ENCODE data around the gene DLGAP3. TPM values are rescaled to one million over a fixed set of nuclear protein-coding genes. Genes with fewer than 3 reads are reported as not detected.

Gene DLGAP3
- polyA plus RNA-seq, 2 of the 4 experiments (the other 2 are of a cell fraction) = 0.05 TPM; not detected in 1

DNA sequence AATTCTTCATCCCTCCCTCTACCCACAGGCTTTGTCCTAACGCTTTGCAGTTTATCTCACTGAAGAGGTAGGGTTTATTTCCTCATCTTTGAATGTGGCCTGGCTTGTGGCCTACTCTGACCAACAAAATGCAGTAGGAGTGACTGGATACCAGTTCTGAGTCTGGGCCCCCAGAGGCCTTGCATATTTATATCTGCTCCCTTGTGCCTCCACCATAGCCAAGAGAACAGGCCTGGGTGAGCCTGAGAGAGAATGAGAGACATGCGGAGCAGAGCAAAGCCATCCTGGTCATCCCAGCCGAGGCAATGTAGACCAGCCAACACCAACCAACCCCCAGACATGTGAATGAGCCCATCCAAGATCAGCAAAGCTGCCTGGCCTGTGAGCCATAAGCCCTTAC is 100.2 kb downstream of the DLGAP3 start:
- ChIA-PET POLR2A (no interaction called here), CTCF (interaction anchor here (1.9 kb wide), 1 partner anchor 43 kb away, joined by 7 read pairs; no protein-coding TSS in a partner anchor)
- H3K4me2 ChIP-seq = no peak overlapping the region
- no peak for ATAC-seq
- no peak for FAIRE-seq
- no peak overlapping the region for H3K27ac ChIP-seq
- H3K4me3 ChIP-seq = no peak overlapping the region
- 73% methylated on average over 3 of the region's 3 CpGs for WGBS (ENCODE audit: missing lambda C conversion rate)
- no peaks in the 10 kb centered on the region for H3K4me1 ChIP-seq
- no peaks in the 10 kb centered on the region for H3K9me3 ChIP-seq
- no peak for DNase-seq (ENCODE audit: low read depth in 1 of 2, low spot score in 1 of 2)
- TF ChIP-seq, protein P1, sequence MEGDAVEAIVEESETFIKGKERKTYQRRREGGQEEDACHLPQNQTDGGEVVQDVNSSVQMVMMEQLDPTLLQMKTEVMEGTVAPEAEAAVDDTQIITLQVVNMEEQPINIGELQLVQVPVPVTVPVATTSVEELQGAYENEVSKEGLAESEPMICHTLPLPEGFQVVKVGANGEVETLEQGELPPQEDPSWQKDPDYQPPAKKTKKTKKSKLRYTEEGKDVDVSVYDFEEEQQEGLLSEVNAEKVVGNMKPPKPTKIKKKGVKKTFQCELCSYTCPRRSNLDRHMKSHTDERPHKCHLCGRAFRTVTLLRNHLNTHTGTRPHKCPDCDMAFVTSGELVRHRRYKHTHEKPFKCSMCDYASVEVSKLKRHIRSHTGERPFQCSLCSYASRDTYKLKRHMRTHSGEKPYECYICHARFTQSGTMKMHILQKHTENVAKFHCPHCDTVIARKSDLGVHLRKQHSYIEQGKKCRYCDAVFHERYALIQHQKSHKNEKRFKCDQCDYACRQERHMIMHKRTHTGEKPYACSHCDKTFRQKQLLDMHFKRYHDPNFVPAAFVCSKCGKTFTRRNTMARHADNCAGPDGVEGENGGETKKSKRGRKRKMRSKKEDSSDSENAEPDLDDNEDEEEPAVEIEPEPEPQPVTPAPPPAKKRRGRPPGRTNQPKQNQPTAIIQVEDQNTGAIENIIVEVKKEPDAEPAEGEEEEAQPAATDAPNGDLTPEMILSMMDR (IDR thresholded peaks at IDR 0.05) = no peak
- no peak for TF ChIP-seq JUNB (IDR thresholded peaks at IDR 0.05)
- no peak for TF ChIP-seq RAD21 (conservative IDR thresholded peaks at IDR 0.05 in 1 of 2, IDR thresholded peaks at IDR 0.05 in 1 of 2)
- TF ChIP-seq HOXB13 (CRISPR knock-in tag; IDR thresholded peaks at IDR 0.05; ENCODE audit: low read depth) = no peak
- TF ChIP-seq HDAC2 (IDR thresholded peaks at IDR 0.05) = no peak
- no peak for TF ChIP-seq RARB (CRISPR knock-in tag; IDR thresholded peaks at IDR 0.05)
- TF ChIP-seq RCOR1 (IDR thresholded peaks at IDR 0.05; ENCODE audit: low read depth, low read length) = no peak
- TF ChIP-seq FOXS1 (CRISPR knock-in tag; IDR thresholded peaks at IDR 0.05) = no peak
- no peak for TF ChIP-seq MYC (IDR thresholded peaks at IDR 0.05; ENCODE audit: borderline replicate concordance, low read length)

- ChIA-PET CTCF (interaction anchor here (1.9 kb wide), 1 partner anchor 42 kb away, joined by 7 read pairs; no protein-coding TSS in a partner anchor), POLR2A (no interaction called here)
- WGBS (ENCODE audit: missing lambda C conversion rate) = 25% methylated on average over 2 of the region's 2 CpGs
- Histone ChIP-seq H3K27ac (no peak overlapping the region), H3K4me3 (no peak overlapping the region), H3K4me2 (no peak overlapping the region), H3K9me3 (no peaks in the 10 kb centered on the region), H3K4me1 (no peaks in the 10 kb centered on the region)
- DNase-seq (ENCODE audit: low read depth in 1 of 2, low spot score in 1 of 2) (no peak), FAIRE-seq (no peak), ATAC-seq (no peak)
- TF ChIP-seq, protein P2, sequence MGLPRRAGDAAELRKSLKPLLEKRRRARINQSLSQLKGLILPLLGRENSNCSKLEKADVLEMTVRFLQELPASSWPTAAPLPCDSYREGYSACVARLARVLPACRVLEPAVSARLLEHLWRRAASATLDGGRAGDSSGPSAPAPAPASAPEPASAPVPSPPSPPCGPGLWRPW (IDR thresholded peaks at IDR 0.05) = no peak
- no peak for TF ChIP-seq SREBF2 (IDR thresholded peaks at IDR 0.05)
- TF ChIP-seq JUN (IDR thresholded peaks at IDR 0.05) = no peak
- TF ChIP-seq RFX5 (IDR thresholded peaks at IDR 0.05) = no peak
- TF ChIP-seq MAZ (IDR thresholded peaks at IDR 0.05; ENCODE audit: borderline replicate concordance, low read depth, low read length) = no peak
- no peak for TF ChIP-seq ZNF302 (CRISPR knock-in tag; IDR thresholded peaks at IDR 0.05)
- TF ChIP-seq, protein P3, sequence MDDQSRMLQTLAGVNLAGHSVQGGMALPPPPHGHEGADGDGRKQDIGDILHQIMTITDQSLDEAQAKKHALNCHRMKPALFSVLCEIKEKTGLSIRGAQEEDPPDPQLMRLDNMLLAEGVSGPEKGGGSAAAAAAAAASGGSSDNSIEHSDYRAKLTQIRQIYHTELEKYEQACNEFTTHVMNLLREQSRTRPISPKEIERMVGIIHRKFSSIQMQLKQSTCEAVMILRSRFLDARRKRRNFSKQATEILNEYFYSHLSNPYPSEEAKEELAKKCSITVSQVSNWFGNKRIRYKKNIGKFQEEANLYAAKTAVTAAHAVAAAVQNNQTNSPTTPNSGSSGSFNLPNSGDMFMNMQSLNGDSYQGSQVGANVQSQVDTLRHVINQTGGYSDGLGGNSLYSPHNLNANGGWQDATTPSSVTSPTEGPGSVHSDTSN (IDR thresholded peaks at IDR 0.05) = no peak
- no peak for TF ChIP-seq ESRRA (IDR thresholded peaks at IDR 0.05; ENCODE audit: borderline replicate concordance, low read length)
- no peak for TF ChIP-seq MYC (IDR thresholded peaks at IDR 0.05; ENCODE audit: borderline replicate concordance, low read length)
- TF ChIP-seq CBX2 (IDR thresholded peaks at IDR 0.05; ENCODE audit: borderline replicate concordance, low read depth) = no peak
- TF ChIP-seq KDM5A (IDR thresholded peaks at IDR 0.05) = no peak
- no peak for TF ChIP-seq BHLHE40 (IDR thresholded peaks at IDR 0.05; ENCODE audit: low read depth, low read length)
- no peak for TF ChIP-seq NFE2L2 (conservative IDR thresholded peaks at IDR 0.05; ENCODE audit: low read length)
- no peak for TF ChIP-seq POLR2A (IDR thresholded peaks at IDR 0.05; ENCODE audit: low read length)
Measured at GRCh38 chr1:34828611-34829010, 100.8 kb downstream of the DLGAP3 start.

- 21% methylated on average over 5 of the region's 5 CpGs for WGBS (ENCODE audit: missing lambda C conversion rate)
- no peak for ATAC-seq
- FAIRE-seq = no peak
- TF ChIP-seq, protein P4, sequence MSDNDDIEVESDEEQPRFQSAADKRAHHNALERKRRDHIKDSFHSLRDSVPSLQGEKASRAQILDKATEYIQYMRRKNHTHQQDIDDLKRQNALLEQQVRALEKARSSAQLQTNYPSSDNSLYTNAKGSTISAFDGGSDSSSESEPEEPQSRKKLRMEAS (IDR thresholded peaks at IDR 0.05) = no peak
- TF ChIP-seq CEBPB (IDR thresholded peaks at IDR 0.05) (no peak), POLR2A (IDR thresholded peaks at IDR 0.05; ENCODE audit: low read length) (no peak)
- H3K4me3 ChIP-seq = no peak overlapping the region
- ChIA-PET POLR2A (no interaction called here), CTCF (interaction anchor here (0.9 to 1.9 kb wide), 3 partner anchors 10 to 41 kb away, joined by 3 to 7 read pairs (median 3); no protein-coding TSS in a partner anchor)
- DNase-seq (ENCODE audit: low read depth in 1 of 2, low spot score in 1 of 2) = no peak
- no peak overlapping the region for H3K4me2 ChIP-seq
- H3K27ac ChIP-seq = no peak overlapping the region
- H3K4me1 ChIP-seq = no peaks in the 10 kb centered on the region
- H3K9me3 ChIP-seq = no peaks in the 10 kb centered on the region
Measured at GRCh38 chr1:34827341-34827941, 102.0 kb downstream of the DLGAP3 start.

Data from A549 (cell line).